GM21619 (cell line): Measurements from ENCODE around the gene ELN.
A peak's percentile ranks its signal among the peaks of the same experiment; 100 is the strongest.
"Not testable (repeated sequence)": the region's sequence is repeated elsewhere in the genome, so short reads cannot be mapped to it uniquely, and the experiment has no call there.

Source experiments
- ATAC-seq: cut with Tn5 transposase; IDR thresholded peaks from one replicate; pipeline ENCODE4 v1.9.1; 2021; ENCODE audit not compliant: unreplicated experiment

Gene ELN

DNA sequence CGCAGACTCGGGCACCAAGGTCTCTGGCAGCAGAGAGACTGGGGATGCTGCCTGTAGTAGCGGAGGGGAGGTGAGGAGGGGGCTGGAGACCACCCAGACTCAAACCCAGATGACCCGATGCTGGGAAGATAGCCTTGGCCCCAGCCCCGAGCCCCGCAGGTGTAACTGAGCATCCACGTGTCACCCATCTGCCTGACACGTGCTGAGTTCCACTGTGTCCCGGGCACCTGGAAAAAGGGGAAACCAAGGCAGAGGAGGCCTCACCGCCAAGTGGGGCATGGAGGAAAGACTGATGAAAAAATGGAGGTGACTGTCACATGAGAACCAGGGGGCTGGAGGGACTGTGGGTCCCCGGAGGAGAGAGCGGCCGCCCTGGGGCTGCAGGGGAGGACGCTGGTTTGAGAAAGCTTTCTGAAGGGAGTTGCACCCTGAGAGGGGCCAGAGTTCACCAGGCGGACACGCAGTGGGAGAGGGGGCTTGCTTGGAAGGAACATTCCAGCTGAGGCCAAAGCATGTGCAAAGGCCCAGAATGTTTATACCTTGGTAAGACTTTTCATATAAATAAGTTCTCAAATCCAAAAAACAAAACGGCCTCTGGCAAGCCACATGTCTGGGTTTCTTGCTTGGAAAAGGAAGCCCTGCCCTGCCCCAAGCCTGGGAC is 27.4 kb upstream of the ELN start:
- no peak for ATAC-seq

DNA sequence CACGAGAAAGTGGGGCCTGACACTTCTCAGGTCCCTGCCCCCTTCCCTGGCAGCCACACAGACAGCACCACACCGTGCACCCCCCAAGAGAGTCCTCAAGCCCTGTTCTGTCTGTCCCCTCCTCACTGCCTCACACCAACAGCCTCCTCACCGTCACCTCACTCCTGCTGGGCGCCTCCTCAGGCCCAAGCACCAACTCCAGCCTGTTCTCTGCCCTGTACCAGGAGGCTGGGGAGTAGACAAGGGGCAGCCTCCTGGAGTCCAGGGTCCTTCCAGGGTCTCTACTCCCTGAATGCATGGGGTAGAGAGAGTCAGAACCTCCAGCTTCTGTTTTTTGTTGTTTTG is 26.9 kb upstream of the ELN start:
- ATAC-seq, result no peak

DNA sequence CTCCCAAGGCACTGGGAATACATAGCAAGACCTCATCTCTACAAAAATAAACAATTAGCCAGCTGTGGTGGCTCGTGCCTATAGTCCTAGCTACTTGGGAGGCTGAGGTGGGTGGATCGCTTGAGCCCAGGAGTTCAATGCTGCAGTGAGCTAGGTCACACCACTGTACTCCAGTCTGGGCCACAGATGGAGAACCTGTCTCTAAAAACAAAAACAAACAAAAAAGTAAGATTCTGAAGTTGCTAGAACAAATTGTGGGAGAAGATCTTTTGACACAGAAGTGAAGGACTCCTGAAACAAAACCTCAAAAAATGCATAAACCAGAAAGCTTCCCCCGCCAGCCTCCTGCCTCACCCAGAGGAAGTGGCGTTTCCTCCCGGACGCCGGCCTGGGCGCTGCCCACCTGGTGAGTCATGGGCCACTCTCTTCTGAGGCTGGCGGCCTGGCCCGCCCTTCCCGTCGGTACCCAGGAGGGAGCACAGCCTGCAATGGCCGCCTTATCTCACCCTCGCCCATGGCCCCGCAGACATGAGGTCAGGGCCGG is 25.4 kb upstream of the ELN start:
- ATAC-seq, result no peak

DNA sequence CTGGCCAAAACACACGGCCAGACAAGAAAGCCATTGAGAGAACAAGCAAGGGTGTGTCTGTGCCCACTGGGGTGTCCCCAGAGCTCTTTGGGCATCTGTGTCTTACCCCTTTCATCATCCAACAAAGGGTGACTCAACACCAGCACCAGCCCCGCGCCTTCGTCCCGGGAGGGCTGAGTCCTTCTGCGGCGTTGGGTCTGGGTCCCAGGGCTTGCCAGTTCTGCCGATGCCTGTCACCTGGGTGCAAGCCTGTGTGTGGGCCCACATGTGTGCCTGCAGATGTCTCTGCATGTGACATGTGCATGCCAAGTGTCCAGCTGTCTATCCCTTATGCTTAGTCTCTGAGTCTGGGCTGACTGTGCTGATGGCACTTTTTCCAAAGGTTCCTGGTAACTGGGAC is 24.4 kb upstream of the ELN start:
- ATAC-seq, result no peak

DNA sequence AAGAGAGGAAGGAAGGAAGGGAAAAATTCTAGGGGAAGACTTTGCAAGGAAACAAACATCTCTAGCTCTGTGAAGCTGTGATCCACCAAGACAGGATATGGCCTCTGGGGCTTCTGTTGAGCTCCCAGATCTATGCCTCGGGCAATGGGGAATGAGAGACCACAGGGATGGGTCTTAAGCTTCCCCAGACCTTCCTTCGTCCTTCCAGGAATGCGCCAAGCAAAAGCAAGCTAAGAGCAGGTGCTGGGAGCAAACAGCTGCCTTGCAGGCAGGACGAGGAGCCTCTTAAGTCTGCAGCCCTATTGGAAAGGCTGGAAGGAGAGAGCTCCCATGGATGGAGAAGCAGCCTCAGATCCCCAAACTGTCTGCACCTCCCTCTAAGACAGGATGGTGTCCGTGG is 21.9 kb upstream of the ELN start:
- ATAC-seq, result no peak

DNA sequence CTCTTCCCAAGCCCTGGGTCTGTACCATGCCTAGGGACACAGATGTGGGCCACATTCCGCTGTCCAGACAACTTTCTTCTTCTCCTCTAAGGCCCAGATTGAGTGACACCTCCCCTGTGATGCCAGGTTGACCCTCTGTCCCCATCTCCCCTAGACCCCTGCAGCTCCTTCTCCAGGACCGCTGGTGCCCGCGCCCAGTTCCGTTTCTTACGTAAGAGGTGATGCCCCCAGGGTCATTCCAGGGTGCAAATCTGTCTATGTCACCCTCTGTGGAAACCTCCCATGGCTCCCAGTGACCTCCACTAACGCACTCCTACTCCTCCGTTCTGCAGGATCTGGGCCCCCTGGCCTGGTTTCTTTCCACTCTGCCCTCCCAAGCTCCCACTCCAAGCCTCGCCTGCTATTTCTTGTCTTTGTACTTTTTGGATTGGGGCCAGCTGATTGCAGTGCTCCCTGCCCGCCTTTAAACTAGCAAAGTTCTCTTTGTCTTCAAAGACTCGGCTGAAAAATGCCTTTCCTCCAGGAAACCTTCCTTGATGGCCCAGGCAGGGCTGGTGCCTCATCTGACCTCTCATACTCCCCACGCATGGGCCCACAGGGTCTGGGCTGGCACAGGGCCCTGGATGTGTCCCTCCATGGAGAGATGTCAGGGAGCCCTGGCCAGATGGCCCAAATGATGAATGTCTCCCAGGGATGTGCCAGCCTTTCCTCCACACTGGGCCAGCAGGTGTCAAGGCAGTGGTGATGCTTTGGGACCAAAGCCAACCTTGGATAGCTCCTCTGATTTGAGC is 21.3 kb upstream of the ELN start:
- ATAC-seq, result no peak

DNA sequence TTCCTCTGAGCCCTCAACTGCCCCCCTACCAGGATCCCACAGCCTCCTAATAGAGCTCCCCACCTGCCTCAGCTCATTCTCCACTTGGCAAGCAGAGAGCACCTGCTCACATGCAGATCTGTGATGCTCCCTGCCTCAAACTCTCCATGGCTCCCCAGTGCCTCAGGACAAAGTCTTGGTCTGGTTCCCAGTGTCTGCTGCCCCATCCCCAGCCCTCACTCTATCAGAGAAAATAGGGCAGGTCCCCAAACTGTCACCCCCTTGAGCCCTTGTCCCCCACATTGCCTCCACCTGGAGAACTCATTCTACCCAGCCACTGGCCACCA is 20.8 kb upstream of the ELN start:
- no peak for ATAC-seq

DNA sequence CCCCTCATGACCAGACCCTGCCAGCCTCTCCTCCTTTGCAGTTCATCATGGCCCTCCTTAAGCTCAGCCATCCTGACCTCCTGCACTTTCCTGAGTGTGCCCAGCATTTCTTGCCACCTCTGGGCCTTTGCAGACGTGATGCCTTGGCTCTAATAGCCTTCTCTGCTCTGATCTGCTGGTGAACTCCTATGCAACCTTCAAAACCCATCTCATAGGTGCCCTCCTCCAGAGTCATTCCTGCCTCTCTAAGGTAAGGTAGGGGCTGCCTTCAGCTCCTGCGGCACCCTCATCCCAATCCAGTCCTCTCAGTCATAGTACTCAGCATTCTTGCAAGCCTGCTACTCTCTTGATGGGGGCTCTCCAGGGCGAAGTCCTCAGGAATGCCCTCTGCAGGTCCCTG is 19.3 kb upstream of the ELN start:
- ATAC-seq, result no peak

DNA sequence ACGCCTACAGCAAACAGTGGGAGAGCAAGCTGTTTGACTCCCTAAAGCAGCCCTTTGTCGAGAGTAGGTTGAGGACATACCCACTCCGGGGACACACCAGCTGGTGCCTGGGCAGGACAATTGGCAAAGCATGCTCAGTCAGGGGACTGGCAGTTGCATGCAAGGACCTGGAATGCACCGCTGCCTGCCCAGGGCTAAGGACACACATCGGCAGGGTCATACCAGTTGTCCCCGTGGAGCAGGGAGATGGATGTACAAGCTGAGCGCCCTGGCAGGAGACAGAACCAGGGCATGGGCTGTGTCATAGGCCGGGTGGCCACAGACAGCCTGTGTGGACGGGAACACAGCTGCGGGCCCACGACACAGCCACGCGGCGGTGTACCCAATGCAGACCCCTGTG is 18.3 kb upstream of the ELN start:
- ATAC-seq, result no peak

DNA sequence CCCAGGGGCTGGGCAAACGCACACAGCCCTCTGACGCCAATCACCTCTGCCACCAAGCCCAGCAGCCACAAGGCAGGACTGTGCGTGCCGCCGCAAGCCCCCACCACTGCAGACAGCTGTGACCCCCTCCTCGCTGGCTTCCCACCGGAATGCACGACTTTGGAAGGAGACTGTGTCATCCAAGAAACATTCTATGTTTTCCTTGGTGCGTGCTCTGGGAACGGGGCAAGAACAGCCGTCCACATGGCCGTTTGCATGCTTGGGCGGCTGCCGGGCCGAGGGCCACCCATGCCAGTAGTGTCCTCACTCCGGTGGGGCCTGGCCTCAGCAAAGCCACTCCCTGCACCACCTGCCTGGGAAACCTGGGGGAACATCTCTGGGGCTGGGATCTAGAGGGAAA is 17.6 kb upstream of the ELN start:
- no peak for ATAC-seq

DNA sequence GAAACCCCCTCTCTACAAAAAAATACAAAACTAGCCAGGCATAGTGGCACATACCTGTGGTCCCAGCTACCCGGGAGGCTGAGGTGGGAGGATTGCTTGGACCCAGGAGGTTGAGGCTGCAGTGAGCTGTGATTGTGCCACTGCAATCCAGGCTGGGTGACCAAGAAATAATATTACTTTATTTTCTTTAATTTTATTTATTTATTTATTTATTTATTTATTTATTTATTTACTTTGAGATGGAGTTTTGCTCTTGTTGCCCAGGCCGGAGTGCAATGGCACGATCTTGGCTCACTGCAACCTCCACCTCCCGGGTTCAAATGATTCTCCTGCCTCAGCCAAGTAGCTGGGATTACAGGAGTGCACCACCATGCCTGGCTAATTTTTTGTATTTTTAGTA is 16.6 kb upstream of the ELN start:
- not testable (repeated sequence) for ATAC-seq

DNA sequence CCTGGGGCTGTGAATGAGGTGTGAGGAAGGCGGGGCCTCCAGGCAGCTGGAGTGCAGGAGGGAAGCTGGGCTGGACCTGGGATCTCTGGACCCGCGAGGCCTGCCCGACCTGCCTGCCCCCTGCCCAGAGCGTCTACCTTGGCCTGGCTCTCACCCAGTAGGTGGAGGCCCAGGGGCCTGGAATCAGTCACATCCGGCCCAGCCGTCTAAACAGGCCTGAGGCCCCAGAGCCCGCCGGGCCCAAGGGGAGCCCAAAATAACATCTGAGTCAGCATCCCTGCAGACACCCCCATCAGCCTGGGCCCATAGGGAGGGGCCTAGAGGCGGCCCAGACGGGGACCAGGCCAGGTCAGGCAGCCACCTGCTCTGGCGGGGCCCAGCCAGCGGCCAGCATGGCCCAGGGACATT is 15.1 kb upstream of the ELN start:
- peak; percentile 95 for ATAC-seq

DNA sequence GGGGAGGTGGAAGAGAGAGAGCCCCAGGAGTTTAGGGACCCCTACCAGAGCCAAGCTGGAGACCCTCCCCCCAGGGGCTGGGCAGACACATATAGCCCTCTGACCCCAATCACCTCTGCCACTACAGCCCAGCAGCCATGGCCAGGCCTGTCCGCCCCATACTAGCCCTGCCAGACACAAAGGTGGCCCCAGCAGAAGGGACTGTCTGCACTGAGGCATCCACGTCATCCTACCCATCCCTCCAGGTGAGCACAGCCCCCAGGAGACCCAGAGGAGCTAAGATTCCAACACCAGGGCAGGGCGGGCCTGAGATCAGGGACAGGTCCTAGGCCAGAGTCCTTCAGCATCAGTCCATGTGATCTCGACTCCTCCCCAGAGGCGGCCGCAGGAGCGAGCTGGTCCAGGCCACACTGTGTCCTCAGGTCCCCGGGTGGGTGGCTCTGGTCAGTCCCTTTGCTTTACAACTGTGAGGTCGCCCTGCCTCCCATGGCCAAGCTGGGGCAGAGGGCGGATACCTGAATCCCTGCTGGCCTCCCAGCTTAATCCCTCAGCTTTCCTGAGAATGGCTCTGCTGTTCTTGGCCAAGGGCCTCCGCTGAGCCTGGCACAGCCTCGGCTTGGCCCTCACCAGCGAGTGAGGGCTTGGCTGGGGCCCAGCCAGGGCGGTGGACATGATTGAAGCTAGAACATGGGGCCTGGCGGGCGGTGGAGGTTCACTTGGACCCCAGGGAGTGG is 14.3 kb upstream of the ELN start:
- ATAC-seq, result no peak

DNA sequence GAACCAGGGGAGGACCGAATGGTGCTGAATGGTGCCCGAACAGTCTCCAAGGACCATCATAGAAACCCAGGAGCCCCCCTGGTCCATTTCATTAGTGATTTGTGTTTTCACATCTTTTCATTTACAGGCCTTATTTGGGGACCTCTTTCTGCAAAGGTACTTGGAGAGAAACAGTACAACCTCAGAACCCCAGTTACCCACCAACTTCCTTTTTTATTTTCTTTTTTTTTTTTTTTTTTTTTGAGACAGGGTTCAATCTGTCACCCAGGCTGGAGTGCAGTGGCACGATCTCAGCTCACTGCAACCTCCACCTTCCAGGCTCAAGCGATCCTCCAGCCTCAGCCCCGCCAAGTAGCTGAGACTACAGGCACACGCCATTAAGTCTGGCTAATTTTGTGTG is 13.0 kb upstream of the ELN start:
- ATAC-seq, result no peak

DNA sequence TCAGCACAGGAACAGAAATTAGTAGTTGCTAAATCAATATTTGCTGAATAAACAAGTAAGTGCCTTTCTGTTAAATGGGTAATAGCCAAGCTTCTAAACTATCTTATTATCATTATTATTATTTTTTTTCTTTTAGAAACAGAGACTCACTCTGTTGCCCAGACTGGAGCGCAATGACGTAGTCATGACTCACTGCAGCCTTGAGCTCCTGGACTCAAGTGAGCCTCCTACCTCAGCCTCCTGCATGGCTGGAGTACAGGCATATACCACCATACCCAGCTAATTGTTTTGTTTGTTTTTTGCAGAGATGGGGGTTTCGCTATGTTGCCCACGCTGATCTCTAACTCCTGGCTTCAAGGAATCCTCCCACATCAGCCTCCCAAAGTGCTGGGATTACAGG is 12.3 kb upstream of the ELN start:
- no peak for ATAC-seq

DNA sequence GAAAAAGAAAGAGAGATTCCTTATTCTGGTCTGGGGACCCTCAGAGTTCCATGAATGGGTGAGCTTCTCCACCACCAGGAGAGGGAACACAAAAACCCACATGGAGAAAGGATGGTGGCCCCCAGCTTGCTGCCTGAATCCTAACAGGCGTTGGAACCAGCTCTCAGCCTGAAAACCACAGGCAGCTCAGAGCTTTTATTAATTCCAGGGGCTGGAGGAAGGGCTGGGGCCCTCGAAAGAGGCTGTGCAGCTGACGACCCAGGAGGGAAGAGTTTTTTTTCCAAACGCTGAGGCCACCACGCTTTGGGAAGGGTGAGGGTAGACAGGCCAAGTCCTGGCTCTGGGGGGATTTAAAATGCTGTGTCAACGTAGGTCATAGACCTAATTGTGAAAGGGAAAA is 10.8 kb upstream of the ELN start:
- ATAC-seq, result no peak

DNA sequence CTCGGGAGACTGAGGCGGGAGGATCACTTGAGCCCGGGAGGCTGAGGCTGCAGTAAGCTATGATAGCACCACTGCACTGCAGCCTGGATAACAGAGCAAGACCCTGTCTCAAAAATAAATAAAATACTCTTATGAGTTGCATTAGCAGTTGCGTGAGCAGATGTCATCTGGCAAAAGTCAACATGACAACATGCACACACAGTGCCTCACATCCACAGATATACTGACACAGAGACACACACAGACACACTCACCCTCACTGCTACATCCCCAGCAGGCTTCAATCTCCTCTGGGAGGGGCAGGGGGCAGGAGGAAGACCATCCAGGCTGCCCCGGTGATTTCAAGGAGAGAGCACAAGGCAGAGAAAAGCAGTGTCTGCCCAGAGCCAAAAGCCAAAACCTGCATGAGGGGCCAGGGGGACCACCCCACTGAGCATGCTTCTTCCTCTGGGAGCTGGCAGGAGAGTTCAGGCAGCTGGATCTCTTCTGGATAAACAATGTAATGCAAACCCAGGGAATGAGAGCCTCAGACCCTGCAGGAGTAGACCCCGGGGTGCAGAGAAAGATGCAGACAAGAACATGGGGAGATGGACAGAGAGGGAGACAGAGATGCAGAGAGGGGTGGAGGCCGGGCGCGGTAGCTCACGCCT is 9.6 kb upstream of the ELN start:
- ATAC-seq, result no peak

DNA sequence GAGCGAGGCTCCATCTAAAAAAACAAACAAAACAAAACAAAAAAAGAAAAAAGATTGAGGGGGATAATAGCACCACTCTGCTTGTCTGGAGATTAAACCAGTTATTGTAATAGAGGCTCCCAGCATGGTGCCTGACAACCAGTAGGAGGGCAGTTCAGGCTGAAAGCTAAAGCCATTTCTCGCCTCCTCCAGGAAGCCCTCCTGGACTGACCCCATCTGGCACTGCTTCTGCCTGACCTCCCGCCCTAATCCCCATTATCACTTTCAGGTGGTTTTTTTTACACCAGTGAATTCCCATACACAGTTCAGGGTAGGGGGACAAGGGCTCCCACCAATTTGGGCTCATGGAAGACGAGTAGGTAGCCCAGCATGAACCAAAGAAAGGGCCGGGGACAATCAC is 8.8 kb upstream of the ELN start:
- no peak for ATAC-seq

DNA sequence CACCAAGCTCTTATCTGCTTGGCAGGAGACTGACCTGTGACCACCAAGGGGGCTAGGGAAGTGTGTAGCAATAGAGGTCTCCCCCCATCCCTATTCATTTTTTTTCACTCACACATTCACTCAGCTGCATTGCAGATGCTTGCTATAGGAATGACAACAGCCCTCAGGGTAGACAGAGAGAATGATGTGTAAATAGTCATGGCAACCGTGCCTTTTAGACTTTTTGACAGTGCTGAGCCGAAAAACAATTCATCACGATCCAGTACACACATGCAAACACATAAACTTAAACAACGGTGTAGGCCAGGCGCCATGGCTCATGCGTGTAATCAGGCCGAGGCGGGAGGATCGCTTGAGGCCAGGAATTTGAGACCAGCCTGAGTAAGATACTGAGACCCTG is 7.6 kb upstream of the ELN start:
- ATAC-seq, result no peak

DNA sequence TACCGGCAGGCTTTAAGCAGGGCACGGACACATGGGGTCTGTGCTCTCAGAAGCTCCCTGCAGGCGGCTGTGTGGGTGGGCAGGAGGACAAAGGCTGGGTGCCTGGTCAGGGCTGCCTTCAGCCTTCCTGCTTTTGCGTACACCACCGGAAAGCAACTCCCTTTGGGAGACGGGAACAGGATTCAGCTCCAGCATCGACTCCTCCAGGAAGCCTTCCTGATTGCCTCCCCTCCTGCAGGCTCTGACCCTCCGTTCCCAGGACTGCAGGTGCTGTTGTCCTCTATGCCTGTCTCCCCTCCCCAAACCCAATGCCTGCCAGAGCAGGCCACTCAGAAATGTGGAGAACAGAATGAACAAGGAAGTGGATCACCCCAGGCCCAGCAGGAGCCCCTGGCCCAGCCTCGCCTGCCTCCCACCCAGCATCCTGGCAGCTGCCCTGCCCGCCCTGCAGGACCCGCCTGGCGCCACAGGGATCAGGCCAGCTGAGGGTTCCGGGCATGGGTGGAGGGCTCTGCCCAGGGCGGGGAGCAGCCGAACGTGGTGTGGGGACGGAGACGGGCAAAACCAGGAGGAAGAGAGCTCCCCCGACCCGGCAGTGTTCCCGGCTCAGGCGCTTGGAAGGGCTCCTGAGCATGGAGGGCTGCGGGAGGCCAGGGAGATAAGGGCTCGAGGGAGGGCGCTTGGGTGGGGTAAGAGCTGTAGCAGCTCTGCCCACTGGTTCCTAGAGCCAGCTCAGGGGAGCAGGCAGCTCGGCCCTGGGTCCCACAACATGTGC is 6.2 kb upstream of the ELN start:
- no peak for ATAC-seq

DNA sequence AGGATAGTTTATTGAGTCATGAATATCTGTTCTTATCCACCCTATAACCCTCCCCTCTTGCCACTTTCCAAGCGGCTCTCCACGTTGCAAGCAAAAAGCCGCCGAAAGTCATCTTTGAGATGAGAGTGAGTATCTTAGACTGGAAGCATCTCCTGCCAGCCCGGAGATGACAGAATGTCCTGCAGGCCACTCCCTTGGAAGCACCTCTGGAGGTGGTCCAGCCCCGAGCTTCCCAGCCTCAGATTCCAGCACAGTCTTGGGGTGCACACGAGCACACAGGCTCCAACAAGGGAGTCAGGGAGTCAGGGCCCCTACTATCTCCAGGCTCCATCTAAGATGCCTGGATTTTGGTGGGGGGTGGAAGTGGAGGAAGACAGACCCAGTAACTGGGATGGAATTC is 5.5 kb upstream of the ELN start:
- no peak for ATAC-seq
